SK-N-SH (cell line): ENCODE results near the gene CD59.

ENCODE experiments used
- EP300 ChIP-seq, 2 experiments: IDR thresholded peaks; 2 replicates each; pipeline versions ENCODE4 v1.4.0 to v1.6.1; 2012; ENCODE audit warnings: borderline replicate concordance in 1 of 2, low read depth in 1 of 2, low read length in 1 of 2
- MAX ChIP-seq: IDR thresholded peaks from 2 replicates; pipeline ENCODE4 v1.4.0; 2012; ENCODE audit warnings: low read depth
- MEF2A ChIP-seq: IDR thresholded peaks from 2 replicates; pipeline ENCODE4 v1.4.0; 2012; ENCODE audit warnings: low read depth, borderline replicate concordance
- SMC3 ChIP-seq: IDR thresholded peaks from 2 replicates; pipeline ENCODE4 v1.6.1; 2012; ENCODE audit warnings: low read depth, low read length, improper control_type of control experiment
- ZBTB33 ChIP-seq: IDR thresholded peaks from 2 replicates; pipeline ENCODE4 v1.4.0; 2012; ENCODE audit warnings: low read depth, borderline replicate concordance
- TF ChIP-seq, protein P1 (sequence below): fragments of 200-600 bp; sonication (generic); IDR thresholded peaks from 2 replicates; pipeline ENCODE4 v1.6.1; 2017; ENCODE audit warnings: antibody characterized with exemption, mild to moderate bottlenecking, moderate library complexity
- TF ChIP-seq, protein P2 (sequence below): IDR thresholded peaks from 2 replicates; pipeline ENCODE4 v1.6.1; 2012; ENCODE audit warnings: mild to moderate bottlenecking, low read depth, low read length, moderate library complexity

DNA sequence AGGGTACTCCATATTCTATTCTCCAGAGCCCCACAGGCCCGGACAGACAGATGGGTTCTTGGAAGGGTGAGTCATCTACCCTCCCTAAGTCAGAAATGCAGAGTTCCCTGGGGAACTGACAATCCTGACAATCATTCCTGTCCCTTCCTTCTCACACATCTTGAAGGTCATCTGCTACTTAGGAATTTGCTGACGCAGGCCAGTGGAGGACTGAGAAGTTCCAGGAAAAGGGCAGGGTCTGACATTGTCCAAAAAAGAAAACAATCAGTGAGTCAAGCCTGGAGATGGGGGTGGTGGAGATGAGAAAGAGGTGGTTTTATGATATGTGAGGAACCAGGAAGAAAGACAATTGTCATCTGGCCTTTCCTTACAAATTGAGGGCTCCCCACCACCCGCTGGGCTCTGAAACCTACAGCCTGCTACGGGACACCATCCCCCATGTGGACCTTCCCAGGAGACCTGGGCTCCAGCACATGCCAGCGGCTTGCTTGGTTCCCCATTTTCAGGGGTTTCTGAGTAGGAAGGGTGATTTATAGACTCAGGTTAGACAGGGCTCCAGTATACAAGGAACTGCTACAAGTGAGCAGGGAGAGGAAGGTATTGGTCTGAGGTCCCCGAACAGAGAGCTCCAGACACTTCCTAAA, 12.9 kb downstream of the CD59 start:
- TF ChIP-seq MEF2A (no peak), SMC3 (no peak), ZBTB33 (no peak), MAX (no peak), EP300 (IDR thresholded peaks at IDR 0.05; ENCODE audit: borderline replicate concordance in 1 of 2, low read depth in 1 of 2, low read length in 1 of 2) (peak in 1 of 2 experiments; percentile 22; a peak in 1 of 4 replicates)
- TF ChIP-seq, protein P1, sequence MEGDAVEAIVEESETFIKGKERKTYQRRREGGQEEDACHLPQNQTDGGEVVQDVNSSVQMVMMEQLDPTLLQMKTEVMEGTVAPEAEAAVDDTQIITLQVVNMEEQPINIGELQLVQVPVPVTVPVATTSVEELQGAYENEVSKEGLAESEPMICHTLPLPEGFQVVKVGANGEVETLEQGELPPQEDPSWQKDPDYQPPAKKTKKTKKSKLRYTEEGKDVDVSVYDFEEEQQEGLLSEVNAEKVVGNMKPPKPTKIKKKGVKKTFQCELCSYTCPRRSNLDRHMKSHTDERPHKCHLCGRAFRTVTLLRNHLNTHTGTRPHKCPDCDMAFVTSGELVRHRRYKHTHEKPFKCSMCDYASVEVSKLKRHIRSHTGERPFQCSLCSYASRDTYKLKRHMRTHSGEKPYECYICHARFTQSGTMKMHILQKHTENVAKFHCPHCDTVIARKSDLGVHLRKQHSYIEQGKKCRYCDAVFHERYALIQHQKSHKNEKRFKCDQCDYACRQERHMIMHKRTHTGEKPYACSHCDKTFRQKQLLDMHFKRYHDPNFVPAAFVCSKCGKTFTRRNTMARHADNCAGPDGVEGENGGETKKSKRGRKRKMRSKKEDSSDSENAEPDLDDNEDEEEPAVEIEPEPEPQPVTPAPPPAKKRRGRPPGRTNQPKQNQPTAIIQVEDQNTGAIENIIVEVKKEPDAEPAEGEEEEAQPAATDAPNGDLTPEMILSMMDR = no peak
- TF ChIP-seq, protein P2, sequence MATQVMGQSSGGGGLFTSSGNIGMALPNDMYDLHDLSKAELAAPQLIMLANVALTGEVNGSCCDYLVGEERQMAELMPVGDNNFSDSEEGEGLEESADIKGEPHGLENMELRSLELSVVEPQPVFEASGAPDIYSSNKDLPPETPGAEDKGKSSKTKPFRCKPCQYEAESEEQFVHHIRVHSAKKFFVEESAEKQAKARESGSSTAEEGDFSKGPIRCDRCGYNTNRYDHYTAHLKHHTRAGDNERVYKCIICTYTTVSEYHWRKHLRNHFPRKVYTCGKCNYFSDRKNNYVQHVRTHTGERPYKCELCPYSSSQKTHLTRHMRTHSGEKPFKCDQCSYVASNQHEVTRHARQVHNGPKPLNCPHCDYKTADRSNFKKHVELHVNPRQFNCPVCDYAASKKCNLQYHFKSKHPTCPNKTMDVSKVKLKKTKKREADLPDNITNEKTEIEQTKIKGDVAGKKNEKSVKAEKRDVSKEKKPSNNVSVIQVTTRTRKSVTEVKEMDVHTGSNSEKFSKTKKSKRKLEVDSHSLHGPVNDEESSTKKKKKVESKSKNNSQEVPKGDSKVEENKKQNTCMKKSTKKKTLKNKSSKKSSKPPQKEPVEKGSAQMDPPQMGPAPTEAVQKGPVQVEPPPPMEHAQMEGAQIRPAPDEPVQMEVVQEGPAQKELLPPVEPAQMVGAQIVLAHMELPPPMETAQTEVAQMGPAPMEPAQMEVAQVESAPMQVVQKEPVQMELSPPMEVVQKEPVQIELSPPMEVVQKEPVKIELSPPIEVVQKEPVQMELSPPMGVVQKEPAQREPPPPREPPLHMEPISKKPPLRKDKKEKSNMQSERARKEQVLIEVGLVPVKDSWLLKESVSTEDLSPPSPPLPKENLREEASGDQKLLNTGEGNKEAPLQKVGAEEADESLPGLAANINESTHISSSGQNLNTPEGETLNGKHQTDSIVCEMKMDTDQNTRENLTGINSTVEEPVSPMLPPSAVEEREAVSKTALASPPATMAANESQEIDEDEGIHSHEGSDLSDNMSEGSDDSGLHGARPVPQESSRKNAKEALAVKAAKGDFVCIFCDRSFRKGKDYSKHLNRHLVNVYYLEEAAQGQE = no peak
